Measurements from ENCODE around the gene ZNF665. TPM values are rescaled to one million over a fixed set of nuclear protein-coding genes. Genes with fewer than 3 reads are reported as not detected.

The ZNF665 gene
- total and polyA plus RNA-seq, 10 of the 15 experiments (the other 5 are each of a cell fraction or from before 2014, with no cell fraction given), result 0.20 to 3.0 (median 1.4) TPM

DNA sequence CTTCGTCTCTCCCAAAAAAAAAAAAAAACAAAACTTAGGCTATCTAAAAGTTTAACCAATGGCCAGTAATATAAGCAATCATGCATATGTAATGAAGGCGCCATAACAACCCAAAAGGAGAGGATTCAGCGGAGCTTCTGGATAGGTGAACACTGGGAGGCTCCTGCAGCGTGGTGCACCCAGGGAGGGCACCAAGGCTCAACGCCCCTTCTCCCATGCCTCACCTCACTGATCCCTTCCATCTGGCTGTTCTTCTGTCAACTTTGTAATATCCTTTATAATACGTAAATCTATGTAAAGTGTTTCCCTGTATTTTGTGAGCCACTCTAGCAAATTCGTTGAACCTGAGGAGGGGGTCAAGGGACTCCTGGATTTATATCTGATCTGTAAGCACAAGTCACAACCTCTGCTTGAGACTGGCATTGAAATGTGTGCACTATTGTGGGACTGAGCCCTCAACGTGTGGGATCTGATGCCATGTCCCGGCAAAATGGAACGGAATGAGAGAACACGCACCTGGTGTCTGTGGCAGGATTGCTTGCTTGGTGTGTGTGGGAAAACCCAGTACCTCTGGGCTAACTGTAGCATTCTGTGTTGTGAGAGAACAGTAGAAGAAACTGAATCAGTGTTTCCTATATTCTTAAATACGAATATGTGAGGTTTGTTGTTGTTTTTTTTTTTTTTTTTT is 521 bp upstream of the ZNF665 start:
- CTCF ChIA-PET, result no interaction called here

More for the DNA sequence above, 521 bp upstream of the ZNF665 start:
- 68% methylated on average over 12 of the region's 12 CpGs for WGBS (ENCODE audit: insufficient coverage, insufficient replicate concordance, low lambda C conversion rate, missing lambda C conversion rate)
- no peak overlapping the region for H3K27ac ChIP-seq (ENCODE audit: control insufficient read depth, insufficient read depth)
- in situ Hi-C loops (cut with MboI), result loop anchor here (10.0 kb wide), 2 partner anchors 831 to 1041 kb away; no protein-coding TSS in a partner anchor
- no peaks in the 10 kb centered on the region for H3K79me2 ChIP-seq (ENCODE audit: control insufficient read depth, insufficient read depth, low read length)
- intact Hi-C loops (cut with micrococcal nuclease; ENCODE audit: unreplicated experiment), result no loop called here
- H2AFZ ChIP-seq (ENCODE audit: control insufficient read depth, low read depth, low read length), result no peak overlapping the region
- SMC1A ChIA-PET (ENCODE audit: uncharacterized antibody, unreplicated experiment), result no interaction called here
- ATAC-seq (no peak), DNase-seq (ENCODE audit: low read depth, low spot score) (no peak), FAIRE-seq (no peak)
- H3K27me3 ChIP-seq (replicated peaks in 1 of 2; ENCODE audit: control insufficient read depth in 2 of 2, insufficient read depth in 2 of 2, low read length in 1 of 2), result no peaks in the 10 kb centered on the region
- H3K36me3 ChIP-seq (ENCODE audit: control insufficient read depth in 2 of 2, insufficient read depth in 2 of 2, low read length in 1 of 2), result no peaks in the 10 kb centered on the region
- TF ChIP-seq EED (IDR thresholded peaks at IDR 0.05; ENCODE audit: low read depth) (no peak), ZNF217 (IDR thresholded peaks at IDR 0.05) (no peak), JUNB (IDR thresholded peaks at IDR 0.05) (no peak), MEF2A (IDR thresholded peaks at IDR 0.05; ENCODE audit: insufficient read depth, low read depth, low read length) (no peak), POU2F2 (IDR thresholded peaks at IDR 0.05; ENCODE audit: borderline replicate concordance, low read depth, low read length) (no peak), RELA (IDR thresholded peaks at IDR 0.05; ENCODE audit: borderline replicate concordance, partially characterized antibody) (no peak), CHD4 (IDR thresholded peaks at IDR 0.05) (no peak)
- TF ChIP-seq, protein P1, sequence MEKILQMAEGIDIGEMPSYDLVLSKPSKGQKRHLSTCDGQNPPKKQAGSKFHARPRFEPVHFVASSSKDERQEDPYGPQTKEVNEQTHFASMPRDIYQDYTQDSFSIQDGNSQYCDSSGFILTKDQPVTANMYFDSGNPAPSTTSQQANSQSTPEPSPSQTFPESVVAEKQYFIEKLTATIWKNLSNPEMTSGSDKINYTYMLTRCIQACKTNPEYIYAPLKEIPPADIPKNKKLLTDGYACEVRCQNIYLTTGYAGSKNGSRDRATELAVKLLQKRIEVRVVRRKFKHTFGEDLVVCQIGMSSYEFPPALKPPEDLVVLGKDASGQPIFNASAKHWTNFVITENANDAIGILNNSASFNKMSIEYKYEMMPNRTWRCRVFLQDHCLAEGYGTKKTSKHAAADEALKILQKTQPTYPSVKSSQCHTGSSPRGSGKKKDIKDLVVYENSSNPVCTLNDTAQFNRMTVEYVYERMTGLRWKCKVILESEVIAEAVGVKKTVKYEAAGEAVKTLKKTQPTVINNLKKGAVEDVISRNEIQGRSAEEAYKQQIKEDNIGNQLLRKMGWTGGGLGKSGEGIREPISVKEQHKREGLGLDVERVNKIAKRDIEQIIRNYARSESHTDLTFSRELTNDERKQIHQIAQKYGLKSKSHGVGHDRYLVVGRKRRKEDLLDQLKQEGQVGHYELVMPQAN (conservative IDR thresholded peaks at IDR 0.05), result no peak
- TF ChIP-seq, protein P2, sequence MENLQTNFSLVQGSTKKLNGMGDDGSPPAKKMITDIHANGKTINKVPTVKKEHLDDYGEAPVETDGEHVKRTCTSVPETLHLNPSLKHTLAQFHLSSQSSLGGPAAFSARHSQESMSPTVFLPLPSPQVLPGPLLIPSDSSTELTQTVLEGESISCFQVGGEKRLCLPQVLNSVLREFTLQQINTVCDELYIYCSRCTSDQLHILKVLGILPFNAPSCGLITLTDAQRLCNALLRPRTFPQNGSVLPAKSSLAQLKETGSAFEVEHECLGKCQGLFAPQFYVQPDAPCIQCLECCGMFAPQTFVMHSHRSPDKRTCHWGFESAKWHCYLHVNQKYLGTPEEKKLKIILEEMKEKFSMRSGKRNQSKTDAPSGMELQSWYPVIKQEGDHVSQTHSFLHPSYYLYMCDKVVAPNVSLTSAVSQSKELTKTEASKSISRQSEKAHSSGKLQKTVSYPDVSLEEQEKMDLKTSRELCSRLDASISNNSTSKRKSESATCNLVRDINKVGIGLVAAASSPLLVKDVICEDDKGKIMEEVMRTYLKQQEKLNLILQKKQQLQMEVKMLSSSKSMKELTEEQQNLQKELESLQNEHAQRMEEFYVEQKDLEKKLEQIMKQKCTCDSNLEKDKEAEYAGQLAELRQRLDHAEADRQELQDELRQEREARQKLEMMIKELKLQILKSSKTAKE (IDR thresholded peaks at IDR 0.05; ENCODE audit: low read depth, poor library complexity, severe bottlenecking), result no peak
- TF ChIP-seq, protein P3, sequence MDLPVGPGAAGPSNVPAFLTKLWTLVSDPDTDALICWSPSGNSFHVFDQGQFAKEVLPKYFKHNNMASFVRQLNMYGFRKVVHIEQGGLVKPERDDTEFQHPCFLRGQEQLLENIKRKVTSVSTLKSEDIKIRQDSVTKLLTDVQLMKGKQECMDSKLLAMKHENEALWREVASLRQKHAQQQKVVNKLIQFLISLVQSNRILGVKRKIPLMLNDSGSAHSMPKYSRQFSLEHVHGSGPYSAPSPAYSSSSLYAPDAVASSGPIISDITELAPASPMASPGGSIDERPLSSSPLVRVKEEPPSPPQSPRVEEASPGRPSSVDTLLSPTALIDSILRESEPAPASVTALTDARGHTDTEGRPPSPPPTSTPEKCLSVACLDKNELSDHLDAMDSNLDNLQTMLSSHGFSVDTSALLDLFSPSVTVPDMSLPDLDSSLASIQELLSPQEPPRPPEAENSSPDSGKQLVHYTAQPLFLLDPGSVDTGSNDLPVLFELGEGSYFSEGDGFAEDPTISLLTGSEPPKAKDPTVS (IDR thresholded peaks at IDR 0.05; ENCODE audit: low read depth, low read length), result no peak
- TF ChIP-seq, protein P4, sequence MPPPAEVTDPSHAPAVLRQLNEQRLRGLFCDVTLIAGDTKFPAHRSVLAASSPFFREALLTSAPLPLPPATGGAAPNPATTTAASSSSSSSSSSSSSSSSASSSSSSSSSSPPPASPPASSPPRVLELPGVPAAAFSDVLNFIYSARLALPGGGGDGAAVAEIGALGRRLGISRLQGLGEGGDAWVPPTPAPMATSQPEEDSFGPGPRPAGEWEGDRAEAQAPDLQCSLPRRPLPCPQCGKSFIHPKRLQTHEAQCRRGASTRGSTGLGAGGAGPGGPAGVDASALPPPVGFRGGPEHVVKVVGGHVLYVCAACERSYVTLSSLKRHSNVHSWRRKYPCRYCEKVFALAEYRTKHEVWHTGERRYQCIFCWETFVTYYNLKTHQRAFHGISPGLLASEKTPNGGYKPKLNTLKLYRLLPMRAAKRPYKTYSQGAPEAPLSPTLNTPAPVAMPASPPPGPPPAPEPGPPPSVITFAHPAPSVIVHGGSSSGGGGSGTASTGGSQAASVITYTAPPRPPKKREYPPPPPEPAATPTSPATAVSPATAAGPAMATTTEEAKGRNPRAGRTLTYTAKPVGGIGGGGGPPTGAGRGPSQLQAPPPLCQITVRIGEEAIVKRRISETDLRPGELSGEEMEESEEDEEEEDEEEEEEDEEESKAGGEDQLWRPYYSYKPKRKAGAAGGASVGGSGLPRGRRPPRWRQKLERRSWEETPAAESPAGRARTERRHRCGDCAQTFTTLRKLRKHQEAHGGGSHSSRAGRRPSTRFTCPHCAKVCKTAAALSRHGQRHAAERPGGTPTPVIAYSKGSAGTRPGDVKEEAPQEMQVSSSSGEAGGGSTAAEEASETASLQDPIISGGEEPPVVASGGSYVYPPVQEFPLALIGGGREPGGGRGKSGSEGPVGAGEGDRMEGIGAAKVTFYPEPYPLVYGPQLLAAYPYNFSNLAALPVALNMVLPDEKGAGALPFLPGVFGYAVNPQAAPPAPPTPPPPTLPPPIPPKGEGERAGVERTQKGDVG (CRISPR knock-in tag; IDR thresholded peaks at IDR 0.05), result no peak
- no TSS peak for BruUV-seq (replicated peaks)
- H3K9me3 ChIP-seq (replicated peaks; ENCODE audit: control insufficient read depth, insufficient read depth, low read length), result peaks cover 7% of the 10 kb centered on the region; the same call in 2 of the 3 replicates
- no peaks in the 10 kb centered on the region for H4K20me1 ChIP-seq (ENCODE audit: control insufficient read depth, insufficient read depth)
- no peak overlapping the region for H3K9ac ChIP-seq (ENCODE audit: control insufficient read depth, insufficient read depth, low read length)
- H3K4me2 ChIP-seq (ENCODE audit: control insufficient read depth, insufficient read depth), result no peak overlapping the region
- no peak overlapping the region for H3K4me3 ChIP-seq
- RAD21 ChIA-PET (ENCODE audit: unreplicated experiment), result no interaction called here
- no peaks in the 10 kb centered on the region for H3K4me1 ChIP-seq (ENCODE audit: control insufficient read depth, insufficient read depth, low read length)
- POLR2A ChIA-PET, result no interaction called here

All from GM12878 (cell line).